ENCODE results near the gene PWWP2B. TPM values are rescaled to one million over a fixed set of nuclear protein-coding genes. Genes with fewer than 3 reads are reported as not detected.

PWWP2B gene
- total and polyA plus RNA-seq, 2 of the 8 experiments (the other 6 are each of a cell fraction or from before 2014, with no cell fraction given), result 5.3 to 10.8 TPM

- H2BK12ac ChIP-seq (ENCODE audit: low read depth, low read length), result peak overlapping the region; percentile 87; the same call in 1 of the 2 replicates
- CTCF ChIA-PET (ENCODE audit: partially characterized antibody), result interaction anchor here (0.9 to 3.2 kb wide), 15 partner anchors 9 to 229 kb away, joined by 3 to 28 read pairs (median 5); no protein-coding TSS in a partner anchor
- H3K14ac ChIP-seq (ENCODE audit: insufficient read length), result no peak overlapping the region
- H4K8ac ChIP-seq (ENCODE audit: extremely low read depth, insufficient read depth, low read length), result no peak overlapping the region; the same call in 1 of the 2 replicates
- H3K4me1 ChIP-seq (replicated peaks in 1 of 4; ENCODE audit: control insufficient read depth in 3 of 4, insufficient read depth in 4 of 4, low read length in 3 of 4), result peaks cover 2 to 45% (median 27%) of the 10 kb centered on the region in 4 experiments
- no peaks in the 10 kb centered on the region for H3K9me3 ChIP-seq (ENCODE audit: insufficient read depth in 2 of 2, low read depth in 1 of 2, low read length in 1 of 2)
- no peak overlapping the region for H2BK20ac ChIP-seq (ENCODE audit: low read length)
- 88% methylated on average over 12 of the region's 32 CpGs; no CpG with 5 or more reads in 1 of the 2 experiments for WGBS, 2 experiments (ENCODE audit: extremely low coverage in 1 of 2, insufficient coverage in 1 of 2, insufficient read length in 1 of 2, insufficient replicate concordance in 2 of 2, low coverage in 1 of 2, low lambda C conversion rate in 2 of 2, missing lambda C conversion rate in 1 of 2)
- no peak overlapping the region for H3K4me2 ChIP-seq (ENCODE audit: insufficient read depth in 1 of 2, low read depth in 2 of 2, low read length in 2 of 2)
- POLR2A ChIA-PET (ENCODE audit: partially characterized antibody), result interaction anchor here (1.0 to 2.0 kb wide), 8 partner anchors 9 to 43 kb away, joined by 3 to 8 read pairs (median 4); no protein-coding TSS in a partner anchor
- peak overlapping the region; percentile 75; the same call in 1 of the 2 replicates for H2AK5ac ChIP-seq (ENCODE audit: low read depth, low read length)
- H4K91ac ChIP-seq (replicated peaks; ENCODE audit: insufficient read length, low read length), result peak overlapping the region; percentile 73
- peak overlapping the region; percentile 2 for H4K5ac ChIP-seq (ENCODE audit: insufficient read length, low read depth, low read length)
- no peak overlapping the region for H3K23ac ChIP-seq (ENCODE audit: insufficient read length)
- H3K27ac ChIP-seq (ENCODE audit: low read depth, low read length), result no peak overlapping the region
- peaks cover 0 to 8% (median 2%) of the 10 kb centered on the region in 4 experiments; a peak in 3 of 8 replicates for H3K36me3 ChIP-seq (ENCODE audit: control insufficient read depth in 2 of 4, insufficient read depth in 4 of 4, low read length in 3 of 4)
- no peaks in the 10 kb centered on the region for H3K23me2 ChIP-seq (ENCODE audit: low read depth, low read length)
- H2BK5ac ChIP-seq (ENCODE audit: low read depth, low read length), result peak overlapping the region; percentile 75; the same call in 1 of the 2 replicates
- no peak overlapping the region for H3K4ac ChIP-seq (replicated peaks; ENCODE audit: insufficient read length, low read depth, low read length)
- DNase-seq (ENCODE audit: low read depth in 1 of 2, low spot score in 2 of 2), result no peak
- H3K4me3 ChIP-seq (ENCODE audit: extremely low read depth in 1 of 4, insufficient read depth in 2 of 4, low read depth in 3 of 4, low read length in 4 of 4), result no peak overlapping the region
- H3K79me2 ChIP-seq (ENCODE audit: control insufficient read depth in 1 of 2, insufficient read depth in 2 of 2, low read length in 2 of 2), result no peaks in the 10 kb centered on the region
- H3K27me3 ChIP-seq (replicated peaks in 1 of 4; ENCODE audit: control insufficient read depth in 3 of 4, extremely low read depth in 1 of 4, insufficient read depth in 3 of 4, low read length in 3 of 4), result no peaks in the 10 kb centered on the region
- no peak overlapping the region for H2BK15ac ChIP-seq (ENCODE audit: low read length)
- no peak overlapping the region for H3K9ac ChIP-seq (replicated peaks in 1 of 4; ENCODE audit: extremely low read depth in 1 of 4, low read depth in 3 of 4, low read length in 3 of 4)
- no peak for FAIRE-seq
- no peaks in the 10 kb centered on the region; the same call in 1 of the 2 replicates for H3K79me1 ChIP-seq (ENCODE audit: low read depth, low read length)
- peak overlapping the region; percentile 83 for H2BK120ac ChIP-seq (replicated peaks; ENCODE audit: low read depth, low read length)
- H3K56ac ChIP-seq (replicated peaks; ENCODE audit: insufficient read length, low read depth, low read length), result no peak overlapping the region
- H3K18ac ChIP-seq (ENCODE audit: extremely low read depth, low read length), result no peak overlapping the region
- peaks cover 0 to 3% of the 10 kb centered on the region in 2 experiments for H4K20me1 ChIP-seq (replicated peaks in 1 of 2; ENCODE audit: control insufficient read depth in 1 of 2, insufficient read depth in 2 of 2, low read length in 2 of 2)
- no peak overlapping the region for H2AFZ ChIP-seq (ENCODE audit: low read length)
- TF ChIP-seq CTCF (IDR thresholded peaks at IDR 0.05; ENCODE audit: control extremely low read depth in 1 of 3, insufficient read depth in 1 of 3, low read depth in 1 of 3, low read length in 3 of 3) (no peak), MAFK (IDR thresholded peaks at IDR 0.05; ENCODE audit: low read depth, low read length) (no peak), JUN (IDR thresholded peaks at IDR 0.05; ENCODE audit: low read depth, low read length) (no peak), RAD21 (IDR thresholded peaks at IDR 0.05 in 1 of 2, conservative IDR thresholded peaks at IDR 0.05 in 1 of 2; ENCODE audit: low read depth in 2 of 2, low read length in 2 of 2) (no peak), POLR2A (IDR thresholded peaks at IDR 0.05; ENCODE audit: control extremely low read depth in 1 of 2, low read depth in 2 of 2, low read length in 2 of 2) (no peak), CHD2 (IDR thresholded peaks at IDR 0.05; ENCODE audit: low read length) (no peak), SIN3A (conservative IDR thresholded peaks at IDR 0.05 in 1 of 2, IDR thresholded peaks at IDR 0.05 in 1 of 2; ENCODE audit: low read depth in 1 of 2, low read length in 2 of 2) (no peak), YY1 (IDR thresholded peaks at IDR 0.05; ENCODE audit: low read depth, low read length) (no peak)
Observed at GRCh38 chr10:132404169-132404880, 7.3 kb downstream of the PWWP2B start.

Data from H1 (cell line).